Stimulated activated CD8-positive, alpha-beta memory T cell treated with anti-CD3 and anti-CD28 coated beads, Interleukin-7, amount 100 ng/mL, for 24 hours (primary cell): ENCODE data around the gene PRR15.
"Not testable (repeated sequence)": the region's sequence is repeated elsewhere in the genome, so short reads cannot be mapped to it uniquely, and the experiment has no call there.

Experiments used
- DNase-seq: peaks from one replicate; pipeline ENCODE4 v3.0.0-alpha.2; 2020; ENCODE audit warnings: low read depth

Gene PRR15

DNA sequence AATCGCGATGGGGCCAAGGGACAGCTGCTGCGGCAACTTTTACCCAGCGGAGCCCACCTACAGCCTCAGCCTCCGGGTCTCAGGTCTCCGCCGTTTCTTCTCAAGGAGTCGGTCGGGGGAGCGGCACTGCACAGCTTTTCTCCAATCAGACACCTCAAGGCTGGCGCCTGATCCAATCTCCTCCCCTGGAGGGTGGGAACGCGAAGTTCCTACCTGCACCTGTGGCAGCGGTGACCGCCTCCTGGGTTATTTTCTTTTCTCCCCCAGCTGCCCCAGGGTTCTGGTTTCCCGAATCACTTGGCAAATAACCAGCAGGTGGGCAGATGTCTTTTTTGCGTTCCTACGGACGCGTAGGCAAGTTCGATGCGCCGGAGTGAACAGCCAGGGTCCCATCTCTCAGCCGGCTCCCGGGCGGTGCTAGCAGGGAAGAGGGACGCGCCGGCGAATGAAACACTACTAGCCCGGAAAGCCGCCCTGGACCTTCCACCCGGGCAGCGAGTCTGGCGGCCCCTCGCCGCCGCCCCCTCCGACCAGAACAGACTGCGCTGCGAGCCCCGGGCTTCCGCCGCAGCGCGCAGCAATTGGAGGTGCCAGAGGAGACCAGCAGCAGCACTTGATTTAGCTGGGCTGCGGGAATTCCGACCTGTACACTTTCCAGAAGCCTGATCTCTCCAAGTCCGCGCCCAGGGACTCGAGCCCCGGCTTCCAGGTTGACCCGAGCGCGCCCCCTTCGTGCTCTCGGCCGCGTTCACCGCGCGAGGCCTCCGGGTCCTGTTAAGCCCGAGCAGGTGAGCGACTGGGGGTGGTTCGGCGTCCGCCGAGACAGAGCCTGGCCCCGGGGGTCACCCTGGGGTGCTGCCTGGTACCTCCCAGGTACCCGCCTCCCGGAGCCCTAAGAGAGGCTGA lies at the start of gene PRR15:
Gene PRR15 (plus strand): TSS at position 246 of the 906 bp plus-strand sequence. CDS start 2,495 bp downstream, outside the sequence.
- DNase-seq = no peak

- DNase-seq = no peak
Measured at GRCh38 chr7:29516491-29516890, 47.1 kb upstream of the PRR15 start.

DNA sequence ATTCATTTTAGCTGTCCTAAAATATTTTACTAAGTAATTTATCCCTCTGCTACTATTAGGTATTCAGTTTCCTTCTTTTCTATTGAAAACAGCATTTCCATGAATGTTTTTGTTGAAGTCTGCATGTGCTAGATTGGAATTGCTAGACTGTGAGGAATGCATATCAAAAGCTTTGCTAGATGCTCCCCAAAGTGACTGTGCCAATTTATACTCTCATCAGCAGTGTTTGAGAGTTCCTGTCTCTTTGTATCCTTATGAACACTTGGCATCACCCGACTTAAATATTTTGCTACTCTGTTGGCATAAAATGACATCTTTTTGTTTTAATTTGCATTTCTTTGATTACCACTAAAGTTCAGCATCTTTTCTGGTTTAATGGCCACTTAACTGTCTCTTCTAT lies 45.0 kb upstream of the PRR15 start:
- no peak for DNase-seq

DNA sequence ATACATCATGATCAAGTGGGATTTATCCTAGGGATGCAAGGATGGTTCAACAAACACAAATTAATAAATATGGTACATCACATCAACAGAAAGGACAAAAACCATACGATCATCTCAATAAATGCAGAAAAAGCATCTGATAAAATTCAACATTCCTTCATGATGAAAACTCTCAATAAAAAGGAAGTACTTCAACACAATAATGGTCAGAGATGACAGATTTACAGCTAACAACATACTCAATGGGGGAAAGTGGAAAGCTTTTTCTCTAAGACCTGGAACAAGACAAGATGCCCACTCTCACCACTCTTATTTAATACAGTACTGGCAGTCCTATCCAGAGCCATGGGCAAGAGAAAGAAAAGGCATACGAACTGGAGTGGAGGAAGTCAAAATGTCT lies 39.9 kb upstream of the PRR15 start:
- no peak for DNase-seq

DNA sequence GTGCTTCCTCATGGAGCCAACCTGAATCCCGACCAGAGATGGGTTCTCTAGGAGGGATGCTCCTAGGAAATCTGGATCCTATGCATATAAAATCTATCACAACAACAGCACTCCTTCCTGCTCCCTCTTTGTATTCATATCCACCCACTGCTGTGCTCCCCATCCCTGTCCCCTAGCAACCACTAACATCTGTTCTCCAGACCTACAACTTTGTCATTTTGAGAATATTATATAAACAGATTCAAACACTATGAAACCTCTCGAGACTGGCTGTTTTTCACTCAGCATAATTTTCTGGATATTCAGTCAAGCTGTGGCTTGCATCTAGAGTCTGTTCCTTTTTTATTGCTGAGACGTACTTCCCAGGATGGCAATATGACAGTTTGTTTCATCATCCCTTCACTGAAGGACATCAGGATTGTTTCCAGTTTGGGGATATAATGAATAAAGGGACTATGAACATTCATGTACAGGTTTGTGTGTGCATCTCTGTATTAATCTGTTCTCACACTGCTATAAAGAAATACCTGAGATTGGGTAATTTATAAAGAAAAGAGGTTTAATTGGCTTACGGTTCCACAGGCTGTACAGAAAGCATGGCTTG lies 36.0 kb upstream of the PRR15 start:
- DNase-seq = no peak

- DNase-seq = not testable (repeated sequence)
Measured at GRCh38 chr7:29528526-29528925, 35.1 kb upstream of the PRR15 start.

DNA sequence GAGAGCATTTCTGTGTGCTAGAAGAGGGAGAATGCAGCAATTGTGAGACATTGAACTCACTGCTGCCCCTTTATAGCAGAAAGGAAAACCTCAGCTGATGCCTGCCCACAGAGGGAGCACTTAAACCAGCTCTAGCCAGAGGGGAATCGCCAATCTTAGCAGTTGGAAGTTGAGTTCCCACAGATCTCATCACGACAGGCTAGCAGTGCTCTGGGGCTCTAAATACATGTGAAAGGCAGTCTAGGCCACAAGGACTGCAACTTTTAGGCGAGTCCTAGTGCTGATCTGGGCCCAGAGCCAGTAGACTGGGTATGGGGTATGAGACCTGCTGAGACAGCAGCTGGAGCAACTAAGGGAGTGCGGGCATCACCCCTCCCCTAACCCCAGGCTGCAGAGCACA lies 25.2 kb upstream of the PRR15 start:
- no peak for DNase-seq

- DNase-seq = no peak
Measured at GRCh38 chr7:29539471-29539870, 24.2 kb upstream of the PRR15 start.

- no peak for DNase-seq
Measured at GRCh38 chr7:29547421-29547820, 16.2 kb upstream of the PRR15 start.

DNA sequence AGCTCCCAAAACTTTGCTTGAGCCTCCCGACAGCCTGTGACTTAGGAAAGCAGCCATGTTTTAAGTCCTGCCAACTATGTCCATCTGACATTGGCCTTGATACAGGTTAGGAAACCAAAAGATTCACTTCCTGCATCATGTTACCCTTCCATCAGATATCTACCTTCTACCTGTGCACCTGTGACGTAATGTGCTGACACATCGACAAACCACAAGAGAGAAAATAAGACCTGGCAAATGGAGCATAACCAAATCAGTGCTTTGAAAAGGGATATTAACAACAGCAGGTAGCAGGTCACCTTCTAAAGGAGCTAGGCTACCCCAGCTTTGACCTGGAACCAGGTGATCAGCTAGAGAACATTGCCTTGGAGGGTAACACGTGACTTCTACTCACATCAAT lies 14.8 kb upstream of the PRR15 start:
- DNase-seq = no peak

DNA sequence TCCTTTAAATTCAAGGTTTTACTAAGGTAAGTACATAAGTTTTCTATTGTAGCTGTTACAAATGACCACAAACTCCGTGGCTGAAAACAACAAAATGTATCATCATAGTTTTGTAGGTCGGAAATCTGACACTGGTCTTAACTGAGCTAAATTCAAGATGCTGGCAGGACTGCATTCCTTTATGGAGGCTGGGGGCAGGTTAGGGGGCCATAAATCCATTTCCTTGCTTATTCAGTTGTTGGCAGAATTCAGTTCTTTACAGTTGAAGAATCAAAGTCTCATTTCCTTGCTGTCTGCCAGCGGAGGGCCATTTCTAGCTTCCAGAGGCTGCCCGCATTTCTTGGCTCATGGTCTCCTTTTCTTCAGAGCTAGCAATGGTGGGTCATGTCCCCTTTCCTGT lies 11.2 kb upstream of the PRR15 start:
- DNase-seq = no peak

DNA sequence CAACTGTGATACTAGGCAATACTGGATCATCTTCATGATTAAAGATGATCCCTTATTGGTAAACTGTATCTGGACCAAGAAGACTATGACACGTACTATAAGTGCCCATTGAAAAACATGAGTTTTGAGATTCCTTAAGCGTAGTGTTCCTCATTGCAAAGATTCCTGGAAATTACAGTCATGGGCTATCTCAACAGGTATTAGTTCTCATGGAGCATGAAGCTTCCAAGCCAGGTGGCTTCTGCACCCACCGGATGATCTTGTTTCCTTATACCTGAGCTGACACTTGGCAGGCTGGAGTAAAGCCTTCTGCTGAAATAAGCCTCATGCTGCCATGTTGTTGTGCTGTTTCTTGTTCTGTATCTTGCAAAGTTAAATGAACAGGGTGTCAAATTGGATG lies 8.6 kb upstream of the PRR15 start:
- no peak for DNase-seq

DNA sequence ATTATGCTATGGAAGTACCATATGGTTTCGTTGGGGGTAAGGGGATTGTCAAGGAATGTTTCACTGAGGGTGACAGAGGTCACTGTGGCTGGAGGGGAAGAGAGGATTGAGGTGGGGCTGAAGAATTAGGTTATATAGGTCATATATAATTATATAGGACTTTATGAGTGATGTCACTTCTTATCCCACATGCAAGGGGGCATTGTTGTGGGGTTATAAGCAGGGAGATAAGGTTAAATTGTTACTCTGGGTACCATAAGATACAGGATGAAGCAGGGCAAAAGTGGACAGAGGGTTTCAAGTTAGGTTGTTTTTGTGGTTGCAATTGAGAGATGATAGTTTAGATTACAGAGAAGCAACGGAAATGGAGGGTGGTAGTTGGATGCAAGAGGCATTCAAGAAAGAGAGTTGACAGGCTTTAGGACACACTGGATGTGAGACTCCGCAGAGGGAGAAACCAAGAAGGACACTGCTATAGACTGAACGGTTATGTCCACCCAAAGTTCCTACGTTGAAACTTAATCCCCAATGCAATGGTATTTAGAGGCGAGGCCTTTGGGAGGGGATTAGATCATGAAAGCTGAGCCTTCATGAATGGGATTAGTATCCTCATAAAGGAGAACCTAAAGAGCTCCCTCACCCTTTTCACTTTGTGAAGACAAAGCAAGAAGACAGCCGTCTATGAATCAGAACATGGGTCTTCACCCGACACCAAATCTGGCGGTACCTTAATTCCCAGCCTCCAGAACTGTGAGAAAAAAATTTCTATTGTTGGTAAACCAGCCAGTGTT lies 7.0 kb upstream of the PRR15 start:
- no peak for DNase-seq

- no peak for DNase-seq
Measured at GRCh38 chr7:29557954-29558353, 5.7 kb upstream of the PRR15 start.

GRCh38 chr7:29561271-29561670 lies 2.4 kb upstream of the PRR15 start:
- no peak for DNase-seq

DNA sequence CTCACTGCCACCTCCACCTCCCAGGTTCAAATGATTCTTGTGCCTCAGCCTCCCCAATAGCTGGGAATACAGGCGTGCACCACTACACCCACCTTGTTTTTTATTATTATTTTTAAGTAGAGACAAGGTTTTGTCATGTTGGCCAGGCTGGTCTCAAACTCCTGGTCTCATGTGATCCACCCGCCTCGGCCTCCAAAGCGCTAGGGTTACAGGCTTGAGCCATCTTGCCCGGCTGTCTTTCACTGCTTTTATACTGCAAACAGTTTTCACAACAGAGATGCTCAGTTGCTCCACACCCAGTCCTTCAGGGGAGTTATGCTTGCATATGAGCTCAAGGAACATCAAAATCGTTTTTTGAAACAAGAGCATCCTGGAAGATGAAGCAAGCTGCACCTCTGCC lies 1.3 kb upstream of the PRR15 start:
- no peak for DNase-seq

- no peak for DNase-seq
Measured at GRCh38 chr7:29564496-29565223, 1.0 kb downstream of the PRR15 start.

GRCh38 chr7:29565224-29565630 lies 1.6 kb downstream of the PRR15 start:
- DNase-seq = no peak

DNA sequence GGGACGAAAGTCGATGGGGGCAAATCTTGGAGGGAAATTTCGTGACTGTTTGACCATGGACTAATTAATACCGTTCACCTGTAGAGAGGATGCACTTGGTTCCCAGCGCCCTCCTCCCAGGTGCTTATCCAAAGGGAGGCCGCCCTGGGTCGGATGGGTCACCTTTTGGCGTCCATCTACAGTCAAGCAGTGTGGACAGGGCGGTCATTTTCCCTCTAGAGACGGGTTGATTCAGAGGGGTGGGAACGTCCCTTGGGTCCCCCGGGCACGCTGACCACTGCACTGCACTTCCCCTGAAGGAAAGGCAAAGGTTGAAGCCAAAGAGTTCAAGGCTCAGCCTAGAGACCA lies 2.0 kb downstream of the PRR15 start:
- DNase-seq = no peak

DNA sequence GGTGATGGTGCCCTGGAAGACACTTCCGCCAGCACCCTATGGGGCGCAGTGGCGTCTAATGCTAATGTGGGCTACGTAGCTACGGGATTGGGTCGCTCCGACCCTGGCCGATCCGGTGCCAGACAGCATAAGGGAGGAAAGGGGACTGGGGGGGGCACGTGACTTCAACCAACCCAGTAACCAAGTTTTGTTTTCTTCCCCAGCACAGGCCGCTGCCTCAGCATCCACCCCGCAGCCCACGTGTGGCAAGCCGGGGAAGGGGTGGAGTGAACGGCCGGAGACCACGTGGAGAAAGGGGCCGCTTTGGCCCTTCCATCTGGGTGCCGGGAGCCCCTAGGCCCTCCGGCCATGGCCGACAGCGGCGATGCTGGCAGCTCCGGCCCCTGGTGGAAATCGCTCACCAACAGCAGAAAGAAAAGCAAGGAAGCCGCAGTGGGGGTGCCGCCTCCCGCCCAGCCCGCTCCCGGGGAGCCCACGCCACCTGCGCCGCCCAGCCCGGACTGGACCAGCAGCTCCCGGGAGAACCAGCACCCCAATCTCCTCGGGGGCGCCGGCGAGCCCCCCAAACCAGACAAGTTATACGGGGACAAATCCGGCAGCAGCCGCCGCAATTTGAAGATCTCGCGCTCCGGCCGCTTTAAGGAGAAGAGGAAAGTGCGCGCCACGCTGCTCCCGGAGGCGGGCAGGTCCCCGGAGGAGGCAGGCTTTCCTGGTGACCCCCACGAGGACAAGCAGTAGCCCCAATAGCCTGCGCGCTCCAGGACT lies 2.5 kb downstream of the PRR15 start:
- DNase-seq = no peak

- DNase-seq = no peak
Measured at GRCh38 chr7:29567174-29567573, 3.5 kb downstream of the PRR15 start.
